Endodermal cell (in vitro differentiated cells): Measurements from ENCODE around the gene ZIC2. TPM values are rescaled to one million over a fixed set of nuclear protein-coding genes. Genes with fewer than 3 reads are reported as not detected.
"Not testable (repeated sequence)": the region's sequence is repeated elsewhere in the genome, so short reads cannot be mapped to it uniquely, and the experiment has no call there.

Source experiments
- DNase-seq: peaks from one replicate; pipeline ENCODE4 v3.0.0-alpha.2; 2017
- H3K27ac ChIP-seq: 2 replicates; pipeline ENCODE4 v1.5.1; 2013; ENCODE audit warnings: mild to moderate bottlenecking, low read depth, low read length, moderate library complexity
- H3K27me3 ChIP-seq: 2 replicates; pipeline ENCODE4 v1.6.1; 2013; ENCODE audit warnings: mild to moderate bottlenecking, low read length, moderate library complexity; ENCODE audit not compliant: insufficient read depth, control insufficient read depth, poor library complexity, severe bottlenecking
- H3K36me3 ChIP-seq: 2 replicates; pipeline ENCODE4 v1.7.0; 2013; ENCODE audit warnings: mild to moderate bottlenecking, low read length, moderate library complexity; ENCODE audit not compliant: control insufficient read depth, insufficient read depth
- H3K4me1 ChIP-seq: one replicate; pipeline ENCODE4 v1.7.0; 2013; ENCODE audit warnings: low read length; ENCODE audit not compliant: control insufficient read depth, insufficient read depth
- H3K4me3 ChIP-seq: 2 replicates; pipeline ENCODE4 v1.5.1; 2013; ENCODE audit warnings: mild to moderate bottlenecking, low read length, moderate library complexity
- H3K9ac ChIP-seq: 2 replicates; pipeline ENCODE4 v1.6.1; 2013; ENCODE audit warnings: mild to moderate bottlenecking, low read length, moderate library complexity; ENCODE audit not compliant: poor library complexity, severe bottlenecking; ENCODE audit errors: extremely low read depth
- H3K9me3 ChIP-seq: 2 replicates; pipeline ENCODE4 v1.6.1; 2013; ENCODE audit warnings: mild to moderate bottlenecking, low read length, moderate library complexity; ENCODE audit not compliant: control insufficient read depth
- H3K27ac Mint-ChIP-seq: 2 replicates; pipeline ENCODE4 v1.8.0; 2020; ENCODE audit warnings: mixed read lengths
- H3K27me3 Mint-ChIP-seq: 2 replicates; pipeline ENCODE4 v1.8.0; 2021; ENCODE audit warnings: mild to moderate bottlenecking, mixed read lengths; ENCODE audit not compliant: insufficient read depth
- H3K36me3 Mint-ChIP-seq: 2 replicates; pipeline ENCODE4 v1.8.0; 2020; ENCODE audit warnings: low read depth, mixed read lengths
- H3K4me1 Mint-ChIP-seq: 2 replicates; pipeline ENCODE4 v1.8.0; 2020; ENCODE audit warnings: mixed read lengths
- H3K4me3 Mint-ChIP-seq: 2 replicates; pipeline ENCODE4 v1.8.0; 2020; ENCODE audit warnings: mild to moderate bottlenecking, moderate library complexity, mixed read lengths
- H3K9me3 Mint-ChIP-seq: 2 replicates; pipeline ENCODE4 v1.8.0; 2020; ENCODE audit warnings: mild to moderate bottlenecking, mixed read lengths
- CTCF ChIP-seq: fragments of 200-600 bp; sonication (generic); conservative IDR thresholded peaks from 2 replicates; pipeline ENCODE4 v1.5.0; 2021; ENCODE audit warnings: antibody characterized with exemption, mild to moderate bottlenecking
- WGBS, 2 experiments: methylation state at CpG; one replicate each; pipeline versions ENCODE4 v1.1.5 to v1.1.7; 2013; ENCODE audit warnings: missing lambda C conversion rate in 2 of 2, mixed read lengths in 1 of 2; ENCODE audit not compliant: insufficient coverage in 1 of 2, insufficient read length in 1 of 2; 5-methylcytosine and 5-hydroxymethylcytosine counted together
- total RNA-seq, 2 donors: library from RNA; stranded (reverse); fragmentation: NEBNext Ultra II Directional in 1 of 2; extraction: Animal tissue kit (Norgen Biotek cat#: 25700) in 1 of 2; gene quantifications; 2 replicates in 1 of 2; 3 replicates in 1 of 2; pipeline ENCODE4 v1.2.1, GENCODE V29; 2021

The ZIC2 gene
- total RNA-seq, 2 donors from 2014 or later = 182 to 301 TPM

- Mint-ChIP-seq H3K4me3 (no peak overlapping the region), H3K4me1 (peaks cover 4% of the 10 kb centered on the region), H3K27ac (no peak overlapping the region), H3K36me3 (no peaks in the 10 kb centered on the region), H3K27me3 (peaks cover 20% of the 10 kb centered on the region), H3K9me3 (no peaks in the 10 kb centered on the region)
- Histone ChIP-seq H3K36me3 (no peaks in the 10 kb centered on the region), H3K9me3 (no peaks in the 10 kb centered on the region), H3K4me3 (no peak overlapping the region), H3K9ac (no peak overlapping the region), H3K4me1 (no peaks in the 10 kb centered on the region), H3K27ac (no peak overlapping the region), H3K27me3 (no peaks in the 10 kb centered on the region)
- 83 to 94% methylated on average over 6 to 7 of the region's 7 CpGs for WGBS, 2 experiments
- no peak for DNase-seq
- no peak for TF ChIP-seq CTCF
These were observed 37.5 kb upstream of the ZIC2 start for GRCh38 chr13:99944102-99944501.

GRCh38 chr13:99944606-99945005 is 37.0 kb upstream of the ZIC2 start:
- no peak for DNase-seq
- WGBS, 2 experiments = 91% methylated on average over 6 of the region's 6 CpGs; no CpG with 5 or more reads in 1 of the 2 experiments
- Mint-ChIP-seq H3K36me3 (no peaks in the 10 kb centered on the region), H3K27me3 (peaks cover 20% of the 10 kb centered on the region), H3K4me1 (peaks cover 9% of the 10 kb centered on the region), H3K4me3 (no peak overlapping the region), H3K9me3 (no peaks in the 10 kb centered on the region), H3K27ac (no peak overlapping the region)
- Histone ChIP-seq H3K4me3 (no peak overlapping the region), H3K9ac (no peak overlapping the region), H3K9me3 (no peaks in the 10 kb centered on the region), H3K27me3 (no peaks in the 10 kb centered on the region), H3K36me3 (no peaks in the 10 kb centered on the region), H3K4me1 (no peaks in the 10 kb centered on the region), H3K27ac (no peak overlapping the region)
- no peak for TF ChIP-seq CTCF

DNA sequence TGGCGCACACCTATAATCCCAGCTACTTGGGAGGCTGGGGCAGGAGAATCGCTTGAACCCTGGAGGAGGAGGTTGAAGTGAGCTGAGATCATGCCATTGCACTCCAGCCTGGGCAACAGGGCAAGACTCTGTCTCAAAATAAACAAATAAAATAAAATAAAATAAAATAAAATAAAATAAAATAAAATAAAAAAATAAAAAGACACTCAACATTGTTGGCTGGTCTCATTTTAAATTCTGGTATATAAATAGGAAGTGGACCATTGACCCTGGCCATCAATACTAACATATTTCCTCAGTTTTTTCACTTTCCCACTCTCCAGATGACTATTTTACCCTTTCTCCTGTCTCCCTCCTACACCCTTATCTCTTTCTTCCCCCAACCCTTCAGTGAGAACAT is 36.1 kb upstream of the ZIC2 start:
- WGBS, 2 experiments = 86 to 100% methylated on average over 1 to 2 of the region's 2 CpGs
- not testable (repeated sequence) for H3K9ac ChIP-seq, H3K36me3 ChIP-seq, H3K4me1 ChIP-seq, H3K27ac ChIP-seq, H3K27ac Mint-ChIP-seq, H3K4me3 Mint-ChIP-seq, H3K27me3 ChIP-seq, H3K9me3 ChIP-seq, H3K36me3 Mint-ChIP-seq, H3K4me3 ChIP-seq, DNase-seq, H3K9me3 Mint-ChIP-seq
- Mint-ChIP-seq H3K27me3 (peaks cover 27% of the 10 kb centered on the region), H3K4me1 (peaks cover 18% of the 10 kb centered on the region)

DNA sequence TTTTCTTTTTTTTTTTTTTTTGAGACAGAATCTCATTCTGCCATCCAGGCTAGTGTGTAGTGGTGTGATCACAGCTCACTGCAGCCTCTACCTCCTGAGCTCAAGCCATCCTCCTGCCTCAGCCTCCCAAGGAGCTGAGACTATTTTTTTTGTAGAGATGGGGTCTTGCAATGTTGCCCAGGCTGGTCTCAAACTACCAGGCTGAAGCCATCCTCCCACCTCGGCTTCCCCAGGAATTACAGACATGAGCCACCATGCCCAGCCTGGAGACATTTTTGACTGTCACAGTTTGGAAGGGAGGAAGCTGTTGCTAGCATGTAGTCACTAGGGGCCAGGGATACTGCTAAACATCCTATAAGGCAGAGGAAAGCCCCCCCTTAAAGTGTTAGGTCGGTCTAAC is 33.9 kb upstream of the ZIC2 start:
- H3K4me1 Mint-ChIP-seq = peaks cover 16% of the 10 kb centered on the region
- no peak for TF ChIP-seq CTCF
- Histone ChIP-seq H3K36me3 (no peaks in the 10 kb centered on the region), H3K9ac (no peak overlapping the region), H3K4me1 (no peaks in the 10 kb centered on the region), H3K27ac (no peak overlapping the region), H3K27me3 (peaks cover 26% of the 10 kb centered on the region), H3K9me3 (no peaks in the 10 kb centered on the region), H3K4me3 (no peak overlapping the region)
- H3K27me3 Mint-ChIP-seq = peaks cover 44% of the 10 kb centered on the region
- 88% methylated on average over 1 of the region's 2 CpGs; no CpG with 5 or more reads in 1 of the 2 experiments for WGBS, 2 experiments
- H3K27ac Mint-ChIP-seq = no peak overlapping the region
- no peaks in the 10 kb centered on the region for H3K36me3 Mint-ChIP-seq
- DNase-seq = no peak
- no peaks in the 10 kb centered on the region for H3K9me3 Mint-ChIP-seq
- no peak overlapping the region for H3K4me3 Mint-ChIP-seq
